GM19452 (cell line): ENCODE data around the gene ABCC11.
"Not testable (repeated sequence)": the region's sequence is repeated elsewhere in the genome, so short reads cannot be mapped to it uniquely, and the experiment has no call there.

ENCODE experiments used
- ATAC-seq: cut with Tn5 transposase; IDR thresholded peaks from one replicate; pipeline ENCODE4 v1.9.1; 2021; ENCODE audit not compliant: unreplicated experiment

ABCC11 gene

DNA sequence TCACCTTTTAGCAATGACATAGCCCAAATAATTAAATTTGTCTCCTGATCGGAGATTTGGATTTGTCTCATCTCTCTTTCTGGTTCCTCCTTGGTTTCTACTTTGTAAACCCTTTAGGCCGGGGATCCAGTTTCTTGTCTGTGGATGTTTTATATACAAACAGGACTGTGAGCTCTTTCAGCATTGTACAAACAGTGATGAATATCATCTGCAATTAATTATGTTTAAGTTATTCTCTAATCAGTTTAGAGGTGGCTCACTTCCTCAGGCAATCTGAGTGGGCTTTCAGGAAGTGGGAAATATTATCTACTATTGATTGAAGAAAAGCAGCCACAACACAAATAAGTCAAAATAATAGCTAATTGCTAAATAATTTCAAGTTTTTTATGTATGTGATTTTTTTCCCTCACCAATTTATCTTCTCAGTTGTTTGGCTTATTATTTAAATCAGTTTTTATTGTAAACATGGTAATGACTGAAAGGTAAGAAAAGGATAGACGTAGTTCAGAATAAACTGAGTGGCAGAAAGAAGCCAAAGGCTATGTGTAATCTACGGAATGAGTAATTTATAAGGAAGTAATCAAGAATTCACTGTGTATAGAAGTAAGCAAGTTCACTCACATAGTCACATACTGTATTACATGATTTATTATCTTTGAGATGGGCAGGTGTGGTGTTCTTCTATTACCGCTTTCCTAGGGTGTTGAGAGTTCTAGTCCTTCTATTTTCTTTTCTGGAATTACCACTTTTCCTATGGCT lies 3.4 kb upstream of the ABCC11 start:
- ATAC-seq, result no peak

DNA sequence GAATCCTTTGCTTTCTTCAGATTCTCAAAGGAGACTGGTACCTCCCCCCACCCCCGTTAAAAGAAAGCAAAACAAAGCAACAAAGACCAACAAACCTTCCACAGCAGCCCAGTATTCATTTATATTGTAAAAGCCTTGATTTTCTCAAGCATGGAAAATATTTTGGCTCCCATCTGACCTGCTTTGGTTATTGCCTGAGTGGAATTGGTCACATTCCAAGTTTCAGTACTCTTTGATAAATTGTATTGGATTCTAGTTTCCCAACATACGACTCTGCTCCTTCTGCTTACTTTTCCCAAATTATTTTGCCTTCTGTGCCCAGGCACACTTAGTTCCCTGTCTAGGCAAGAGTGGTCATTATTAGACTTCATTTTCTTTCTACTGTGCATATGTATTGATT lies 1.3 kb downstream of the ABCC11 start:
- ATAC-seq, result no peak

DNA sequence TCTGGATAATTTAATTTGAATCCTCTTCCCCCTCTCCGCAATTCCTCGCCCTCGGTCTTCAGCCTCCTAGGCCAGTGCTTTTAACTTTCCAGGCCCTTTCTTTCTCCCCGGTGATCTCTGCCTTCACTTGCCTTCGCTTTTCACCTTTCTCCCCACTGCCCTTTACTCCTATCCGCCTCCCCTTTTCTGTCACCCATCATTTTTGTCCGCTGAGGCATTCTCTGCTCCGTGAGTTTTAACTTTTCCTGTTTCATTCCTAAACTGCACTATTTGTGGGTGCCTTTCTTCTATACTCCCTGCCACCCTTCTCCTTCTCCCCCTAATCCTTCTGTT lies 2.5 kb downstream of the ABCC11 start:
- ATAC-seq, result no peak

DNA sequence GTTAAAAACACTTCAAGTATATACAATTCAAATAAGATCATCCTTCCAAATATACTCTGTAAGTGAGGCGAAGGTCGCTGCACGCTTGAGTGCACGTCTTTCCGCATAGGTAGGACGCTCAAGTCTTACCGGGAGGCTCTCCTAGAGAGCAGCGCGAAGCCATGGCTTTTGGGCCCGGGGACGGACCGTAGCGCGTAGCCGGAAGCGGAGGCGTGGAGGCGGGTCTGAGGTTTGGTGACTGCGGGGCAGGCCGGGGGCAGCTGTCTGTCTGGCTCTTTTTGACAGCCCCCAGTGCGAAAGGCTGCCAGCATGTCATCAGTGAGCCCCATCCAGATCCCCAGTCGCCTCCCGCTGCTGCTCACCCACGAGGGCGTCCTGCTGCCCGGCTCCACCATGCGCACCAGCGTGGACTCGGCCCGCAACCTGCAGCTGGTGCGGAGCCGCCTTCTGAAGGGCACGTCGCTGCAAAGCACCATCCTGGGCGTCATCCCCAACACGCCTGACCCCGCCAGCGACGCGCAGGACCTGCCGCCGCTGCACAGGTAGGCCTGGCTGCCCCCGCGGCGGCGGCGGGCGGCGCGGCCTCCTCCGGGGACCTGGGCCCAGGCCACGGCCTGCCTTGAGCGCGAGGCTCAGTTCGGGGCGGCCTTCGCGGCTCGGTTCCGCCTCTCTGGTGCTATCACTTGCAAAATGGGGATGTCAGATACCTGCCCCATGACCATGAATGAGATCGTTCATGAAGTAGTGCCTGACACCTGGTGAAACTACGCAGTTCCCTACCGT lies 3.1 kb downstream of the ABCC11 start, which contains the start of gene LONP2:
TSS of gene LONP2 (plus strand) at position 221 of the 783 bp plus-strand sequence. CDS start at position 310, 89 bp downstream.
- ATAC-seq, result peak; percentile 96

DNA sequence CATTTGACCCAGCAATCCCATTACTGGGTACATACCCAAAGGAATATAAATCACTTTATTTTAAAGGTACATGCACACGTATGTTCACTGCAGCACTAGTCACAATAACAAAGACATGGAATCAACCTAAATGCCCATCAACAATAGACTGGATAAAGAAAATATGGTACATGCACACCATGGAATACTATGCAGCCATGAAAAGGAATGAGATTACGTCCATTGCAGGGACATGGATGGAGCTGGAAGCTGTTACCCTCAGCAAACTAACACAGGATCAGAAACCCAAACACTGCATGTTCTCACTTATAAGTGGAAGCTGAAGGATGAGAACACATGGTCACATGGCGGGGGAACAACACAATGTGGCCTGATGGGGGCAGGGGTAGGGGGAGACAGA lies 7.2 kb downstream of the ABCC11 start:
- not testable (repeated sequence) for ATAC-seq

DNA sequence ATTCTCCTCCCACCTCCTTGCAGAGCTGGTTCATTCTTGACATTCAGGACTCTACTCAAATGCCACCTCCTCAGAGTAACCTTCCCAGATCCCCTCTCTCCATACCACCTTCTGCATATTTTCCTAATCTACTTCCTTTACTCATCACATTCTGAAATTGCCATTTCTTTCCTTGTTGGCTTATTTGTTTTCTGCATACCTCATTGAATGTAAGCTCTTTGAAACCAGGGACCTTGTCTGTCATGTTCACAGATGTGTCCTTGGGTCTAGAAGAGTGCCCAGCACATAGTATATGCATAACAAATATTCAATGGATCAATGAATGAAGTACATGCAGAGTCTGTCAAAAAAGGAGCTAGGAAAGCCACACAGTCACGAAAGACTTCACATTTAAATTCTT lies 11.1 kb downstream of the ABCC11 start:
- no peak for ATAC-seq

DNA sequence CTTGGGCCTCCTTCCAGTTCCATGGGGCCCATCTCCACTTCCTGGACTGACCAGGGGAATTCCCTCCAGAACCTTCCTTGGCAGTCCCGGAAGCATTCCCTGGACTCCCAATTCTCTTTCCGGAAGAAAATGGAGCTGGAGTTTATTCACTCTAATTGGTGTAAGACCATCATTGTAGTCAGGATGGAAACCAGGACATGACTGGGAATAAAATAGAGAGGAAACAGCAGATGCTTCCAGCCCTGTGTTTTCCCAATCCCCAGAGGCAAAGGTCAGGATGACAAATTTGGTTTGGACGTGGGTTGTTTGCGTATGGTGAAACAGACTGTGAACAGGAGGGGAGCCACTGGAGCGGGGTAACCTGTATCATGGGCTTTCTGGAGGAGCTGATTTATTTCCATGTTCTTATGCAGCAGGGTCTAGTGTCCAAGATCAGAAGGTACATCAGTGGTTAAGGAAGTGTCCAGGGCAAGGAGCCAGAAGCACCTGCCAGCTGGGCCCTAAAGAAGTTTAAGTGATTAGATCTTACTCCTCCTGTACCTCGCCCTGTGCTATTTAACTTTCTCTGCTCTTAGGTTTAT lies 11.7 kb downstream of the ABCC11 start:
- no peak for ATAC-seq

DNA sequence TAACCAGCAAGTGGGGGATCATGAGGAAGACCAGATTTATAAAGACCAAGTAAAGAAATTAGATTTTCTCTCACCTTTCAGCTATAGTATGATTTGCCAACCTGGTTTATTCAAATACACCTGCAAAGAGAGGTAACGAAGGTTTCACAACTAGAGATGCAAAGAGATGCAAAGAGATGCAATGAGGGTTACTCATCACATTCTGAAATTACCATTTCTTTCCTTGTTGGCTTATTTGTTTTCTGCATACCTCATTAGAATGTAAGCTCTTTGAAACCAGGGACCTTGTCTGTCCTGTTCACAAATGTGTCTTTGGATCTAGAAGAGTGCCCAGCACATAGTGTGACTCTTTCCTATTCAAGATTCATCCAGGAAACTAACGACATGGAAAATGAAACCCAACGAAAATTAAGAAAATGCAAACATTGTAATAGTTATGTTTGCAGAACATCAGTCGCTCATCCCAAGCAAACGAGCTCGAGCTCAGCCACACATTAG lies 12.2 kb downstream of the ABCC11 start:
- ATAC-seq, result no peak

DNA sequence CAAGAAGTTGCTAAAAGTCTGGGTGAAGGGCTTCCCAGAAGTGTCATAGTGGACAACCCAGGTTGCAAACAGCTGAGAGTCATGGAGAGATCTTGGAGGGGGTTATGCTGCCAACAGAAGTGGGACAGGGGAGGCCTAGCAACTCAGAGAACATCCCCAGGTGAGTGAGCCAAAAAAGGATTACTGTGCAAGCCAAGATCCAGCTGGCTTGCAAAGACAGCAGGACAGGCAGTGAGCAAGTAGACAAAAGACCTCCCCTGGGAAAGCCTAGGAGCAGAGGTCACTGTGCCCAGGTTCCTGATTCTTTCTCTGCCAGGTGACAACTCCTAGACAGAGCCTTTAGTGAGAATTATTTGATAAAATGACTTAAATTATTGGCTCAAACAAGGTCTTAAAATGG lies 12.7 kb downstream of the ABCC11 start:
- ATAC-seq, result no peak

DNA sequence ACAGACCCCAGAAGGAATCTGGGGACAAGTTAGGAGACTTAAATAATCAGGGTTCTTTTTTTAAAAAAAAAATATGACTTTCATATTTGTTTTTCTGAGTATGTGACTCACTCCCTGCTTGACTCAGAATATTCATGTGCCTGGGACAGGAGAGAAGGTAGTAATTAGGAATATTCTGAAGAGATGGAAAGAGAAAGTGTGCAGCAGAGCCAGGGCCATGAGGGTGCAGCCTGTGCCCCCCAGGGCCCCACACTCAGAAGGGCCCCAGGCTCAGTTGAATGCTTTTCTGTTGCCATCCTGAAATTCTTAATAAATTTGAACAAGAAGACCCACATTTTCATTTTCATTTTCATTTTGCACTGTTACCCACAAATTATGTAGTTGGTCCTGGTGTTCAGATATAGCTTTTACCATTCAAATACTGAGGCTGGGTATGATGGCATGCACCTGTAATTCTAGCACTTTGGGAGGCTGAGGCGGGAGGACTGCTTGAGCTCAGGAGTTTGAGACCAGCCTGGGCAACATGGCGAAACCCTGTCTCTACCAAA lies 14.8 kb downstream of the ABCC11 start:
- ATAC-seq, result no peak

DNA sequence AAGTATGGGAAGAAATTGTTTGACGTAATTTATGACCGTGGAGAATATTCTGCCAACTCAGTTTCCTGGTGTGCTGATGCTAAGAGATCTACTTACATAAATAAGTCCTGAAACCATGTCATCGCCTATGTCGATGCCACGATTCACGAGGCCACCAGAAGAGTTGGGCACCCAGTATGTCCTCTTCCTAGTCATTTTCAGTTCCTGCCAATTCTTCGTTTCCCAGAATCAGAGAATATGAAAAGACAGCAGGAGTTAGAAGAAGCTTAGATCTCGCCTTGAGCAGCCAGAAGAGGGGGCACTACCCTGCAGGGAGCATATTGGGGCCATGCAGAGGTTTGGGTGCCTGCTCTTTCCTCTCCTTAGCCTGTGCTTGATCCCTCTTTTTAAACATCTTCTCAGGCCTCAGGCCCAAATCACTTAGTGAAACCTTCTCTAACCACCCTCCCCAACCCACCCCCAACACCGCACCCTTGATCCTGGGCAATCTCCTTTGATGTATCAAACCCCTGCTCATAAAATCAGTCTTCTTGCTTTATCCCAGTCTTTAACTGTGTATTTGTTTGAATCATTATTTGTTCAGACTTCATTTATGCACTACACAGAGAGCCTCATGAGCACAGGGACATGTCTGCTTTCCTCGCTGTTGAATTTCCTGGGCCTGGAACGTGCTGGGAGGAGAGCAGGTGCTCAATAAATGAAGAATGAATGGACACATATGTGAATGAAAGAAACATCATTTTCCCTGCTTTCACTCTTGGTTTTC lies 15.4 kb downstream of the ABCC11 start:
- ATAC-seq, result peak; percentile 62

DNA sequence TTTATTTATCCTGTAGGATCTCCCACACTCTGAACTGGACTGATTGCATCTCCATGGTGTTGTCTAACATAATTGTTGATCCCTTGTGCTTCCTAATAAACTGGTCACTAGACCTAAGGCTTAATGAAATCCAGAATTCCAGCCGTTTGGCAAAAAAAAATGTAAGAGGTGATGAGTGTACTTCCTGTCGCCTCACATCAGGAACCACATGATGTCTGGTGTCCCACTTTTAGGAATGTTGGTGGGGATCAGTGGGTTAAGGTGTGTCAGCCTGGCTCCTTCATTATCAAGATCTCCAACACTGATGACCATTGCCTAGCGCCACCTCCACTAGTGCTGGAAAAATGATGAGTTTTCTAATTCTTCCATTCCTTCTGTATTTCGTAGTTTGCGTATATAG lies 21.9 kb downstream of the ABCC11 start:
- no peak for ATAC-seq

DNA sequence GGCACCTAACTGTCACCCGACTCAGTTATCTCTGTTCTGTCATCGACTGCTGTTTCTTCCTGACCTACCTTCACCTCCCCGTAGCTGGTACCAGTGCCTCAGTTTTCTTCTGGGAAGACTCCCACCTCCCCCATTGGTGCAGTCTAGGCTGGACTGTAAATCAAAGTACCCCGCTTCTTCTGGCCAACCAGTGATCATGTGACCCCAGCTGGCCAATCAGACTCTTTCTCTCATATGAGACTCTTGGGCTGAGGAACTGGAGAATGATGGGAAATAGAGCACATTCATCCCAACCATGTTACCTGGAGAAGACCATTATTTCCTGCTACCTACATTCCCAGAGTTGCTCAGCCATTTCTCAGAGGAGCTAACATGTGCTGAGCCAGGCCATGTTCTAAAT lies 23.8 kb downstream of the ABCC11 start:
- no peak for ATAC-seq

DNA sequence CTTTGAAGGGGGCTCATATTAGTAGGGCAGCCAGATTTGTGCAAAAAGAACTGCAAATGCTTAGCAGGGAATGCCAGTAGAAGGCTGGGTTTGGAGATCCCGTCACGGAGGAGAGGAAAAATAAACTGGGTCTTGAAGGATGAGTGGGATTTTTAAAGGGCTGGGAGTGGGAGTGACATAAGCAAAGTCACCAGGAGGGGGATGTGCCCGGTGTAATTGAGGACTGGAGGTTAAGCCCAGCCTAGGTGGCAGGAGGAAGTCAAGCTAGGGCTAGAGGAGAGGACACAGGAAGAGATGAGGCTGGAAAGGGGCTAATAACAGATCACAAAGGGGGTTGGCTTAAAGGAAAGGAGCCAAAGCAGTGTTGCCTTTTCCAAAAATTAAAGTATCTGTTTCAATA lies 26.4 kb downstream of the ABCC11 start:
- ATAC-seq, result no peak

DNA sequence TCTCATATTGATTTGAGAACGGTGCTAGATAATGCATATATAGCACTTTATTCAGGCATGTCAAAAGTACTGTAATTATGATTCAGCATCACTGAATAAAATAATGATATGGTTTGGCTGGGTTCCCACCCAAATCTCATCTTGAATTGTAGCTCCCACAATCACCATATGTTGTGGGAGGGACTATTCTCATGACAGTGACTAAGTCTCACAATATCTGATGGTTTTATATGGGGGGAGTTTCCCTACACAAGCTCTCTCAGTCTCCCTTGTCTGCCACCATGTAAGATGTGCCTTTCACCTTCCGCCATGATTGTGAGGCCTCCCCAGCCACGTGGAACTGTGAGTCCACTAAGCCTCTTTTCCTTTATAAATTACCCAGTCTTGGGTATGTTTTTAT lies 28.9 kb downstream of the ABCC11 start:
- no peak for ATAC-seq

DNA sequence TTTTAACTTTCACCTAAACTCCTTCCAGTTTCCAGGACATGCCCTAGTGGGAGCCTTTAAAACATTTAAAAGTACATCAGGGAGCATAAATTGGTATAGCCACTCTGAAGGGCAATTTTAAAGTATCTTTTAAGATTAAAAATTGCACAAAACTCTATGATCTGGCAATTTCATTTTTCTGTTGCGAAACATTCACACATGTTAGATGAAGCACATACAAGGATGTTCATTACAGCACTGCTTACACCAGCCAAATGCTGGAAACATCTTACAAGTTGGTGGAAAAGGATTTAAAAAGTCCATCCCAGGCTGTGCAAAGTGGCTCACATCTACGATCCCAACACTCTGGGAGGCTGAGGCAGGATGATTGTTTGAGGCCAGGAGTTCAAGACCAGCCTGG lies 29.6 kb downstream of the ABCC11 start:
- no peak for ATAC-seq

DNA sequence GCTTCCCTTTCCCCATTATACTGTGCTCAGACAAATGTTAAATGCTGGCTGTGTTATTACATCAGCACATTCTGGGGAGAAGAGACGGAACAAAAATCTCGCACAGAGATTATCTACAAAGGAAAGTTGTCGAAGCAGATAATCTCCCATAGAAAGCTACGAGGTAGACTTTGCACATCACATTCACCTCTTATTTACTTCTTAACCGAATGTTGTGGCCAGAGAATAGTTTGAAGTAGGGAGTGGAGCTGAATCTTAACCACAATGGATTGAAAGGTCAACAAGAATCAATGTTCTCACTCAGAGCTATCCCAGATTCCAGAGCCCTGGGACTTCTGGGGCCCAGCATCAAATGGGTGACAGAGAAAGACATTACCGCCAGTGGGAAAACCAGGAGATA lies 31.6 kb downstream of the ABCC11 start:
- no peak for ATAC-seq

DNA sequence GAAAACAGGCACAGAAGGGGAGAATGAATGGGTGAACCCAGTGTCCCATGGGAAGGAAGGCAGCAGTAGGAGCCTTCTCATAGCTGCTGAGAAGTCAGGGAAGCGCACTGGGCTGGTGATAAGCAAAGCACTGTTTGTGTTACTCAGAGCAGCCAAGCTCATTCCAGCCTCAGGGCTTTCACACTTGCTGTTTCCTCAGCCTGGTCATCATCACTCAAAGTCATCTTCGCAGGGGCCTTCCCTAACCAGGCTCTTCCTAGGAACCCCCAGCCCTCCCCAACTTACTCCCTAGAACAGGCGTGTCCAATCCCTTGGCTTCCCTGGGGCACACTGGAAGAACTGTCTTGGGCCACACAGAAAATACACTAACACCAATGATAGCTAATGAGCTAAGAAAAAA lies 35.3 kb downstream of the ABCC11 start:
- no peak for ATAC-seq

DNA sequence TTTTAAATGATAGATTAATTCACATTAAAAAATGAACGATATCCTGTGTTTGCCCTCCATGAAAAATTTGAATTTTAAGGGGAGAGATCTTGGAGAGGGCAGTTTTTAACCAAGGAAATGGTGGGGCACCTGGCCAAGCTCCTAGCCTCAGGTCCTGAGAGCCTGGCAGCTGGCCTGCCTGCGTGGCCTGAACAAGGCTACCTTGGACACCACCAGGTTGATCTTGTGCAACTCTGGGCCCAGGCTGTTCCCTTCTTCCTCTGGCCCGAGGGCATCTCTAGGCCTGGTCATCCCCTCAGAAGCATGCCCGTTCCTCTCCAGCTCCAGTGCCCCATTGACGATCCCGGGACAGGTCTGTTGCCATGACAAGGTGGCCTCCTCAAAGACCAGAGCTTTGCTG lies 36.6 kb downstream of the ABCC11 start:
- no peak for ATAC-seq

DNA sequence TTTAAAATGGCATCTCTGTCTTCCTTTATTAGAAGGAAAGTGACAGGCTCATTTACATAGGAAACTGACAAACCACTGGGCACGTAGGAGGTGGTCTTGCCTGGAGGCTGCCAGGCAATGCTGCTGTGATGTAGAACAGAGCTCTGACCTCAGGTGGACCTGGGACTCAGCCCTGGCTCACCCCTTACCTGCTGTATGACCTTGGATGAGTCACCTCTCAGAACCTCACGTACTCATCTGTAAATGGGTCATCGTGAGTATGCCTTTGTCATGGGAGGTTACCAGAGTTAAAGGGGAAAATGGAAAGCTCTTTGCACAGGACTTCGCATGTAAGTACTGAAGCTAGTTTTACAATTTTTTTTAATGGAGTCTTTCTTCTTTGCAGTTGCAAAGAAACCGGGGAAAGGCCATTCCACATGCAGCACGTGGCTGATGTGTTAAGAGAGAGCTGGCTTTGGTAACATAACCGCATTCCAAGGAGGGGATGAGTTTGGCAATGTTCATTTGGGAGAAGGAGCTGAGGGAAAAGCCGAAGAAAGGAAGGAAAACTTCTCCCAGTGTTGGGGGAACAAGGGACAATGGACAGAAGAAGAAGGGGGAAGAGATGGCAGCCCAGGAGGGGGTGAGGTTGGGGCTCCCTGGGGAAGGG lies 40.6 kb downstream of the ABCC11 start:
- no peak for ATAC-seq

DNA sequence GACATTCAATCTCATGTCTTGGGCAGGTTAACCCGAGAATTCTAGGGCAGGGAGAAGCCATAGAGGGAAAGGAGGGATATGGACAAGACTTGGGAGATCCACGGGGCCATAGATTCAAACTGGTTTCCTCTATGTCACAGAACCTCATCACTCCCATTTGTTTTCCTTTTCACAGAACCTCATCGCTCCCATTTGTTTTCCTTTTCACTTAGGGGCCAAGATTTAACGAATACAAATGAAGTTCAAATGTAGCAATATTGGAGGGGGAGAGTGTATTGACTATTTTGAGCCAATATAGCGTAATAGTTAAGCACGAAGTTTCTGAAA lies 42.6 kb downstream of the ABCC11 start:
- ATAC-seq, result no peak
